Stimulated activated CD8-positive, alpha-beta memory T cell treated with anti-CD3 and anti-CD28 coated beads, Interleukin-7, amount 100 ng/mL, for 24 hours (primary cell): ENCODE results near the gene TCF15.
"Not testable (repeated sequence)": the region's sequence is repeated elsewhere in the genome, so short reads cannot be mapped to it uniquely, and the experiment has no call there.

Experiments
- DNase-seq: peaks from one replicate; pipeline ENCODE4 v3.0.0-alpha.2; 2020; ENCODE audit warnings: low read depth

Gene TCF15

GRCh38 chr20:578940-579690, 31.0 kb downstream of the TCF15 start:
- not testable (repeated sequence) for DNase-seq

GRCh38 chr20:577167-577791, 32.8 kb downstream of the TCF15 start:
- DNase-seq = no peak

GRCh38 chr20:576156-576555, 34.0 kb downstream of the TCF15 start:
- no peak for DNase-seq

- no peak for DNase-seq
These were observed 34.9 kb downstream of the TCF15 start for GRCh38 chr20:575230-575629.

- DNase-seq = no peak
These were observed 35.7 kb downstream of the TCF15 start for GRCh38 chr20:574297-574942.

GRCh38 chr20:573414-574296, 36.5 kb downstream of the TCF15 start:
- no peak for DNase-seq

- DNase-seq = no peak
These were observed 37.4 kb downstream of the TCF15 start for GRCh38 chr20:572727-573126.

GRCh38 chr20:571754-572441, 38.2 kb downstream of the TCF15 start:
- no peak for DNase-seq

GRCh38 chr20:568673-569415, 41.3 kb downstream of the TCF15 start:
- no peak for DNase-seq

- no peak for DNase-seq
These were observed 41.9 kb downstream of the TCF15 start for GRCh38 chr20:568097-568652.

- DNase-seq = no peak
These were observed 45.9 kb downstream of the TCF15 start for GRCh38 chr20:564192-564591.

- no peak for DNase-seq
These were observed 46.9 kb downstream of the TCF15 start for GRCh38 chr20:563187-563586.

- no peak for DNase-seq
These were observed 47.7 kb downstream of the TCF15 start for GRCh38 chr20:562232-562897.

GRCh38 chr20:561437-562231, 48.5 kb downstream of the TCF15 start:
- peak; percentile 4 for DNase-seq

GRCh38 chr20:560680-561079, 49.4 kb downstream of the TCF15 start:
- DNase-seq = no peak

GRCh38 chr20:558117-558516, 52.0 kb downstream of the TCF15 start:
- DNase-seq = no peak

- no peak for DNase-seq
These were observed 53.1 kb downstream of the TCF15 start for GRCh38 chr20:556984-557383.

GRCh38 chr20:555976-556385, 54.1 kb downstream of the TCF15 start:
- no peak for DNase-seq
